HepG2 (cell line): ENCODE measurements around the gene RBM26. TPM values are rescaled to one million over a fixed set of nuclear protein-coding genes. Genes with fewer than 3 reads are reported as not detected.

Source experiments
- ATAC-seq: fragments of 200-7000 bp; cut with Tn5 transposase; 3 replicates; pipeline ENCODE4 v1.9.1; 2020; ENCODE audit warnings: mild to moderate bottlenecking, moderate library complexity
- BruUV-seq: library from RNA; stranded (reverse); fragments of 400-500 nt; replicated peaks from 2 replicates; lab custom pipeline; 2021; lab: Mats Ljungman, UMichigan
- CTCF ChIA-PET: fragments of 300-600 bp; formaldehyde crosslinking; extraction: SDS; loops from one replicate; lab custom pipeline; 2021; ENCODE audit warnings: low total read pairs, inconsistent platforms, low intra/inter-chr PET ratio; lab: Yijun Ruan, JAX
- POLR2A ChIA-PET: fragments of 350-600 bp; sonication (Branson Sonifier 250); formaldehyde crosslinking; loops from one replicate; lab custom pipeline; 2020; ENCODE audit warnings: antibody characterized with exemption, inconsistent platforms; lab: Yijun Ruan, JAX
- DNase-seq: peaks from one replicate; pipeline ENCODE4 v3.0.0-alpha.2; 2015; ENCODE audit warnings: low spot score
- FAIRE-seq: peaks from 3 replicates; lab custom pipeline; 2011; peaks lifted over from hg19 to GRCh38; lab: Jason Lieb, UNC
- H2AFZ ChIP-seq: one replicate; pipeline ENCODE4 v1.6.1; 2011; ENCODE audit warnings: low read length, inconsistent platforms
- H3K27ac ChIP-seq: fragments of 300-600 bp; 3 replicates; pipeline ENCODE4 v1.8.0; 2011; ENCODE audit warnings: mixed run types, mild to moderate bottlenecking, mixed read lengths, low read length, inconsistent platforms; ENCODE audit not compliant: insufficient read depth; ENCODE audit errors: extremely low read length
- H3K27me3 ChIP-seq, 2 experiments: fragments of 200-600 bp in 1 of 2; 2 replicates in 1 of 2; 3 replicates in 1 of 2; pipeline versions ENCODE4 v1.6.0 to v1.8.0; 2011; ENCODE audit warnings: low read length in 2 of 2, mild to moderate bottlenecking in 2 of 2, moderate library complexity in 2 of 2, inconsistent platforms in 1 of 2; ENCODE audit not compliant: insufficient read depth in 2 of 2, control insufficient read depth in 1 of 2
- H3K36me3 ChIP-seq, 2 experiments: fragments of 200-600 bp in 1 of 2; replicated peaks in 1 of 2; 2 replicates in 1 of 2; 3 replicates in 1 of 2; pipeline versions ENCODE4 v1.5.1 to v1.8.0; 2011; ENCODE audit warnings: low read length in 2 of 2, inconsistent platforms in 1 of 2; ENCODE audit not compliant: insufficient read depth in 2 of 2, control insufficient read depth in 1 of 2
- H3K4me1 ChIP-seq: 2 replicates; pipeline ENCODE4 v1.5.1; 2012; ENCODE audit warnings: low read length, inconsistent platforms; ENCODE audit not compliant: insufficient read depth
- H3K4me2 ChIP-seq: 2 replicates; pipeline ENCODE4 v1.6.0; 2011; ENCODE audit warnings: low read depth, low read length, inconsistent platforms
- H3K4me3 ChIP-seq, 3 experiments: fragments of 200-600 bp in 1 of 3; sonication (generic), shearing (Covaris generic) in 1 of 3; replicated peaks in 1 of 3; 2 replicates each; pipeline ENCODE4 v1.5.1; 2011 to 2016; ENCODE audit warnings: low read length in 3 of 3, inconsistent platforms in 2 of 3, low read depth in 2 of 3, mild to moderate bottlenecking in 2 of 3, control low read depth in 1 of 3, mixed read lengths in 1 of 3; ENCODE audit not compliant: insufficient read depth in 1 of 3
- H3K79me2 ChIP-seq: one replicate; pipeline ENCODE4 v1.6.1; 2011; ENCODE audit warnings: low read length, inconsistent platforms; ENCODE audit not compliant: insufficient read depth
- H3K9ac ChIP-seq: 2 replicates; pipeline ENCODE4 v1.6.0; 2011; ENCODE audit warnings: mild to moderate bottlenecking, low read depth, low read length, inconsistent platforms; ENCODE audit not compliant: insufficient read depth
- H3K9me3 ChIP-seq: 2 replicates; pipeline ENCODE4 v1.5.1; 2012; ENCODE audit warnings: mild to moderate bottlenecking, low read length
- H4K20me1 ChIP-seq: 2 replicates; pipeline ENCODE4 v1.6.0; 2011; ENCODE audit warnings: inconsistent platforms, mild to moderate bottlenecking, low read length, moderate library complexity; ENCODE audit not compliant: insufficient read depth
- ATF6 ChIP-seq: sonication (generic); formaldehyde crosslinking; conservative IDR thresholded peaks from 2 replicates; pipeline ENCODE4 v1.4.0; 2020; ENCODE audit warnings: missing genetic modification reagents
- CEBPZ ChIP-seq: IDR thresholded peaks from 2 replicates; pipeline ENCODE4 v1.6.1; 2012; ENCODE audit warnings: low read length, improper control_type of control experiment
- ERF ChIP-seq: IDR thresholded peaks from 2 replicates; pipeline ENCODE4 v1.6.1; 2018; ENCODE audit warnings: missing biosample characterization, missing genetic modification reagents
- GFI1 ChIP-seq: sonication (generic); formaldehyde crosslinking; IDR thresholded peaks from 2 replicates; pipeline ENCODE4 v1.5.0; 2020; ENCODE audit warnings: missing genetic modification reagents, mild to moderate bottlenecking, borderline replicate concordance
- GLMP ChIP-seq: sonication (generic); formaldehyde crosslinking; IDR thresholded peaks from 2 replicates; pipeline ENCODE4 v1.9.0; 2021; ENCODE audit warnings: missing genetic modification reagents, mild to moderate bottlenecking, borderline replicate concordance
- HDAC1 ChIP-seq: sonication (generic); formaldehyde crosslinking; IDR thresholded peaks from 2 replicates; pipeline ENCODE4 v1.5.1; 2020; ENCODE audit warnings: mild to moderate bottlenecking, missing genetic modification reagents
- HNRNPK ChIP-seq: fragments of 200-400 bp; formaldehyde crosslinking; IDR thresholded peaks from 2 replicates; pipeline ENCODE4 v1.6.1; 2018; ENCODE audit warnings: low read length, low read depth, moderate library complexity, mild to moderate bottlenecking; ENCODE audit not compliant: poor library complexity, severe bottlenecking
- KAT8 ChIP-seq: IDR thresholded peaks from 2 replicates; pipeline ENCODE4 v1.6.1; 2016; ENCODE audit warnings: missing genetic modification reagents, missing compliant biosample characterization
- KLF13 ChIP-seq: sonication (generic); formaldehyde crosslinking; IDR thresholded peaks from 2 replicates; pipeline ENCODE4 v1.4.0; 2020; ENCODE audit warnings: mild to moderate bottlenecking, missing genetic modification reagents
- MED1 ChIP-seq: sonication (generic); formaldehyde crosslinking; IDR thresholded peaks from 2 replicates; pipeline ENCODE4 v1.4.0; 2020; ENCODE audit warnings: missing genetic modification reagents
- NCOA2 ChIP-seq: sonication (generic); formaldehyde crosslinking; IDR thresholded peaks from 2 replicates; pipeline ENCODE4 v1.8.0; 2022; ENCODE audit warnings: inconsistent platforms
- POLR2A ChIP-seq, 2 experiments: IDR thresholded peaks; 2 replicates each; pipeline ENCODE4 v1.6.1; 2011; ENCODE audit warnings: low read depth in 2 of 2, low read length in 2 of 2, mild to moderate bottlenecking in 1 of 2, moderate library complexity in 1 of 2; ENCODE audit not compliant: insufficient read depth in 1 of 2
- RCOR2 ChIP-seq: IDR thresholded peaks from 2 replicates; pipeline ENCODE4 v1.6.1; 2016; ENCODE audit warnings: missing biosample characterization, missing genetic modification reagents
- ZIK1 ChIP-seq: sonication (generic); formaldehyde crosslinking; IDR thresholded peaks from 2 replicates; pipeline ENCODE4 v1.5.0; 2020; ENCODE audit warnings: mild to moderate bottlenecking, low read depth, missing genetic modification reagents, borderline replicate concordance
- ZKSCAN5 ChIP-seq: sonication (generic); formaldehyde crosslinking; IDR thresholded peaks from 2 replicates; pipeline ENCODE4 v1.5.1; 2020; ENCODE audit warnings: mild to moderate bottlenecking, missing genetic modification reagents
- ZNF12 ChIP-seq: sonication (generic); formaldehyde crosslinking; IDR thresholded peaks from 2 replicates; pipeline ENCODE4 v1.5.0; 2020; ENCODE audit warnings: missing genetic modification reagents
- ZNF274 ChIP-seq: sonication (generic); formaldehyde crosslinking; IDR thresholded peaks from 2 replicates; pipeline ENCODE4 v1.5.1; 2020; ENCODE audit warnings: mild to moderate bottlenecking, missing genetic modification reagents
- ZNF282 ChIP-seq: fragments of 450-650 bp; IDR thresholded peaks from 2 replicates; pipeline ENCODE4 v1.6.1; 2018; ENCODE audit not compliant: partially characterized antibody
- ZNF30 ChIP-seq: sonication (generic); formaldehyde crosslinking; IDR thresholded peaks from 2 replicates; pipeline ENCODE4 v1.5.0; 2020; ENCODE audit warnings: mild to moderate bottlenecking, missing genetic modification reagents
- ZNF746 ChIP-seq: sonication (generic); formaldehyde crosslinking; IDR thresholded peaks from 2 replicates; pipeline ENCODE4 v1.8.0; 2022; ENCODE audit warnings: mild to moderate bottlenecking, missing genetic modification reagents
- ZSCAN29 ChIP-seq: sonication (generic); formaldehyde crosslinking; conservative IDR thresholded peaks from 2 replicates; pipeline ENCODE4 v1.4.0; 2020; ENCODE audit warnings: mild to moderate bottlenecking, missing genetic modification reagents
- ZZZ3 ChIP-seq: sonication (generic); formaldehyde crosslinking; IDR thresholded peaks from 2 replicates; pipeline ENCODE4 v1.4.0; 2020; ENCODE audit warnings: missing genetic modification reagents, mild to moderate bottlenecking, borderline replicate concordance
- WGBS: methylation state at CpG from one replicate; pipeline ENCODE4 v1.1.6; 2017; ENCODE audit warnings: low lambda C conversion rate; 5-methylcytosine and 5-hydroxymethylcytosine counted together
- in situ Hi-C: cut with HindIII; loops from 2 replicates; pipeline ENCODE4 v1.10.0; 2017; ENCODE audit warnings: low pct_unique_long_range_greater_than_20kb; ENCODE audit not compliant: extremely low pct_ligation_motif_present
- intact Hi-C: fragments of 100-400 bp; cut with micrococcal nuclease; formaldehyde crosslinking; loops from one replicate; pipeline ENCODE4 v1.10.0; 2022; ENCODE audit not compliant: unreplicated experiment
- polyA plus RNA-seq, 8 experiments: library from polyadenylated mRNA; depleted of rRNA in 3 of 8; stranded (reverse) in 7 of 8; unstranded in 1 of 8; fragments of >200 nt; fragmentation: Illumina TruSeq in 4 of 8; extraction: Trizol in 4 of 8; gene quantifications; 2 replicates each; pipeline versions ENCODE4 v1.2.1 to v1.2.3, GENCODE V29; 2011 to 2016; ENCODE audit warnings: low read depth in 4 of 8, missing spikeins in 1 of 8, mixed read lengths in 1 of 8; ENCODE audit not compliant: insufficient read depth in 1 of 8
- total RNA-seq, 5 experiments: library from RNA; depleted of rRNA; stranded (reverse); fragments of >200 nt; fragmentation: Illumina TruSeq; extraction: Trizol; gene quantifications; 2 replicates each; pipeline ENCODE4 v1.2.3, GENCODE V29; 2016; ENCODE audit warnings: low read depth in 1 of 5

The RBM26 gene
- total and polyA plus RNA-seq, 2 of the 13 experiments (the other 11 are each of a cell fraction or from before 2014, with no cell fraction given) = 19.4 to 34.4 TPM

GRCh38 chr13:79405501-79405830 lies 589 bp downstream of the RBM26 start:
- ChIA-PET POLR2A (interaction anchor here (0.6 to 2.3 kb wide), 6 partner anchors 12 to 92 kb away, joined by 3 to 24 read pairs (median 4); partner anchors contain the start of gene NDFIP2), CTCF (no interaction called here)
- H3K27ac ChIP-seq = peak overlapping the region; percentile 98
- in situ Hi-C loops (loop anchor here (25.0 kb wide), 1 partner anchor 932 kb away; the partner anchor contains the start of gene SPRY2), intact Hi-C loops (loop anchor here (1.0 to 5.0 kb wide), 2 partner anchors 11 to 937 kb away; partner anchors contain the start of gene SPRY2)
- peak; percentile 78 for ATAC-seq
- FAIRE-seq = no peak
- peaks cover 67% of the 10 kb centered on the region for H3K79me2 ChIP-seq
- H4K20me1 ChIP-seq = peaks cover 23% of the 10 kb centered on the region
- H3K9ac ChIP-seq = peak overlapping the region; percentile 98
- H3K4me2 ChIP-seq = peak overlapping the region; percentile 87
- peaks cover 53% of the 10 kb centered on the region for H3K4me1 ChIP-seq
- H3K4me3 ChIP-seq = peak overlapping the region; percentile 86 to 94 (median 92)
- no peak overlapping the region for H2AFZ ChIP-seq
- DNase-seq = no peak
- 0% methylated on average over 7 of the region's 19 CpGs for WGBS
- H3K36me3 ChIP-seq = no peaks in the 10 kb centered on the region; a peak in 3 of 5 replicates
- no peaks in the 10 kb centered on the region for H3K9me3 ChIP-seq
- no peaks in the 10 kb centered on the region; a peak in 1 of 5 replicates for H3K27me3 ChIP-seq
- no TSS peak for BruUV-seq
- TF ChIP-seq ZNF746 (CRISPR knock-in tag) (no peak), GLMP (no peak), ZNF274 (CRISPR knock-in tag) (no peak), RCOR2 (no peak), ZZZ3 (CRISPR knock-in tag) (no peak), ZKSCAN5 (CRISPR knock-in tag) (no peak), CEBPZ (no peak), ZIK1 (no peak), ATF6 (CRISPR knock-in tag) (no peak), GFI1 (CRISPR knock-in tag) (no peak), ZNF282 (no peak), HNRNPK (no peak), ZSCAN29 (CRISPR knock-in tag) (no peak), KLF13 (CRISPR knock-in tag) (no peak), POLR2A (IDR thresholded peaks at IDR 0.05; ENCODE audit: insufficient read depth in 1 of 2, low read depth in 2 of 2, low read length in 2 of 2) (no peak), KAT8 (CRISPR knock-in tag) (no peak), ZNF30 (CRISPR knock-in tag) (no peak), MED1 (CRISPR knock-in tag) (no peak), ERF (CRISPR knock-in tag) (no peak), NCOA2 (CRISPR knock-in tag) (no peak), HDAC1 (CRISPR knock-in tag) (0 out of 2 replicates have a peak, but pooled peaks have one; percentile 8), ZNF12 (no peak)
